ENCODE data around the gene RFX1.

DNA sequence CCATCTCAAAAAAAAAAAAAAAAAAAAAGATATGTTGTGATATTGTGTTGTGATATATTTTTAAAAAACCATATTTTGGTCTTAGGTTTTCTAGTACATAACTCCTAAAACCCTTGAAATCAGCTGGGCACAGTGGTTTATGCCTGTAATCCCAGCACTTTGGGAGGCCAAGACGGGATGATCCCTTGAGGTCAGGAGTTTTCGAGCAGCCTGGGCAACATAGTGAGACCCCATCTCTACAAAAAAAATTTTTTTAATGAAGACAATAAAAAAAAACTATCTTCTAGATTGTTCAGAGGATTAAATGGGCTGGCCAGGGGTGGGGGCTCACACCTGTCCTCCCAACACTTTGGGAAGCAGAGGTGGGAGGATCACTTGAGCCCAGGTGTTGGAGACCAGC lies 55.1 kb downstream of the RFX1 start:
- TF ChIP-seq ETS1 (IDR thresholded peaks at IDR 0.05): no peak
- TF ChIP-seq, protein P1, sequence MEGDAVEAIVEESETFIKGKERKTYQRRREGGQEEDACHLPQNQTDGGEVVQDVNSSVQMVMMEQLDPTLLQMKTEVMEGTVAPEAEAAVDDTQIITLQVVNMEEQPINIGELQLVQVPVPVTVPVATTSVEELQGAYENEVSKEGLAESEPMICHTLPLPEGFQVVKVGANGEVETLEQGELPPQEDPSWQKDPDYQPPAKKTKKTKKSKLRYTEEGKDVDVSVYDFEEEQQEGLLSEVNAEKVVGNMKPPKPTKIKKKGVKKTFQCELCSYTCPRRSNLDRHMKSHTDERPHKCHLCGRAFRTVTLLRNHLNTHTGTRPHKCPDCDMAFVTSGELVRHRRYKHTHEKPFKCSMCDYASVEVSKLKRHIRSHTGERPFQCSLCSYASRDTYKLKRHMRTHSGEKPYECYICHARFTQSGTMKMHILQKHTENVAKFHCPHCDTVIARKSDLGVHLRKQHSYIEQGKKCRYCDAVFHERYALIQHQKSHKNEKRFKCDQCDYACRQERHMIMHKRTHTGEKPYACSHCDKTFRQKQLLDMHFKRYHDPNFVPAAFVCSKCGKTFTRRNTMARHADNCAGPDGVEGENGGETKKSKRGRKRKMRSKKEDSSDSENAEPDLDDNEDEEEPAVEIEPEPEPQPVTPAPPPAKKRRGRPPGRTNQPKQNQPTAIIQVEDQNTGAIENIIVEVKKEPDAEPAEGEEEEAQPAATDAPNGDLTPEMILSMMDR (conservative IDR thresholded peaks at IDR 0.05; ENCODE audit: low read depth in 2 of 2): no peak
- no peak for TF ChIP-seq POLR2AphosphoS5 (IDR thresholded peaks at IDR 0.05; ENCODE audit: low read depth)
- no peak for TF ChIP-seq ZNF331 (CRISPR knock-in tag; IDR thresholded peaks at IDR 0.05; ENCODE audit: low read depth)
- TF ChIP-seq STAT1 (IDR thresholded peaks at IDR 0.05; ENCODE audit: unreplicated experiment): no peak
- no peak for TF ChIP-seq EZH2phosphoT487 (IDR thresholded peaks at IDR 0.05; ENCODE audit: unreplicated experiment)
- no peak for TF ChIP-seq EZH2 (IDR thresholded peaks at IDR 0.05; ENCODE audit: low read depth, unreplicated experiment)
- TF ChIP-seq CREB1 (CRISPR knock-in tag; IDR thresholded peaks at IDR 0.05; ENCODE audit: low read depth): no peak
- TF ChIP-seq REST (IDR thresholded peaks at IDR 0.05; ENCODE audit: unreplicated experiment): no peak
